GM21528 (cell line): ENCODE measurements around the gene TFCP2.
"Not testable (repeated sequence)": the region's sequence is repeated elsewhere in the genome, so short reads cannot be mapped to it uniquely, and the experiment has no call there.

Source experiments
- ATAC-seq: cut with Tn5 transposase; IDR thresholded peaks from one replicate; pipeline ENCODE4 v1.9.1; 2021; ENCODE audit warnings: mild to moderate bottlenecking, moderate library complexity; ENCODE audit not compliant: unreplicated experiment, low FRiP score

TFCP2 gene

GRCh38 chr12:51085757-51086156, 87.2 kb downstream of the TFCP2 start:
- ATAC-seq, result no peak

GRCh38 chr12:51083126-51083833, 89.7 kb downstream of the TFCP2 start, which contains the start of gene CSRNP2:
TSS of gene CSRNP2 (minus strand) at chr12:51083596. CDS start at chr12:51076561, 7,035 bp downstream.
- ATAC-seq, result peak; percentile 97

- ATAC-seq, result no peak
These were observed 90.3 kb downstream of the TFCP2 start for GRCh38 chr12:51082561-51083125.

- no peak for ATAC-seq
These were observed 91.5 kb downstream of the TFCP2 start for GRCh38 chr12:51081421-51081820.

- ATAC-seq, result no peak
These were observed 92.8 kb downstream of the TFCP2 start for GRCh38 chr12:51080136-51080535.

- not testable (repeated sequence) for ATAC-seq
These were observed 94.1 kb downstream of the TFCP2 start for GRCh38 chr12:51078866-51079265.

- ATAC-seq, result not testable (repeated sequence)
These were observed 94.6 kb downstream of the TFCP2 start for GRCh38 chr12:51078346-51078745.

GRCh38 chr12:51077930-51078329, 95.0 kb downstream of the TFCP2 start:
- no peak for ATAC-seq

GRCh38 chr12:51076236-51076930, 96.6 kb downstream of the TFCP2 start:
- ATAC-seq, result no peak

GRCh38 chr12:51075390-51075789, 97.5 kb downstream of the TFCP2 start:
- no peak for ATAC-seq

GRCh38 chr12:51071663-51072062, 101.3 kb downstream of the TFCP2 start:
- ATAC-seq, result no peak

GRCh38 chr12:51070004-51070403, 102.9 kb downstream of the TFCP2 start:
- ATAC-seq, result no peak

GRCh38 chr12:51067771-51068170, 105.2 kb downstream of the TFCP2 start:
- no peak for ATAC-seq

- ATAC-seq, result no peak
These were observed 105.7 kb downstream of the TFCP2 start for GRCh38 chr12:51067229-51067628.

GRCh38 chr12:51065530-51065929, 107.4 kb downstream of the TFCP2 start:
- no peak for ATAC-seq

GRCh38 chr12:51062631-51063397, 110.1 kb downstream of the TFCP2 start:
- ATAC-seq, result no peak

- no peak for ATAC-seq
These were observed 113.8 kb downstream of the TFCP2 start for GRCh38 chr12:51059086-51059485.

GRCh38 chr12:51056242-51056641, 116.7 kb downstream of the TFCP2 start:
- no peak for ATAC-seq

GRCh38 chr12:51055060-51055459, 117.9 kb downstream of the TFCP2 start:
- ATAC-seq, result no peak

- no peak for ATAC-seq
These were observed 121.1 kb downstream of the TFCP2 start for GRCh38 chr12:51051787-51052186.

- no peak for ATAC-seq
These were observed 123.4 kb downstream of the TFCP2 start for GRCh38 chr12:51049525-51049924.
